HEK293 (cell line): ENCODE results near the gene CTH.

ENCODE experiments used
- ATF2 ChIP-seq: fragments of 450-650 bp; formaldehyde crosslinking; IDR thresholded peaks from 2 replicates; pipeline ENCODE4 v1.5.1; 2016; ENCODE audit warnings: missing biosample characterization, missing genetic modification characterization, low read depth
- CTCF ChIP-seq: fragments of 450-650 bp; formaldehyde crosslinking; IDR thresholded peaks from 2 replicates; pipeline ENCODE4 v1.5.1; 2016; ENCODE audit warnings: missing biosample characterization, missing genetic modification characterization
- KLF16 ChIP-seq: fragments of 450-650 bp; formaldehyde crosslinking; IDR thresholded peaks from 2 replicates; pipeline ENCODE4 v1.5.1; 2017; ENCODE audit warnings: missing biosample characterization, missing genetic modification characterization
- KLF9 ChIP-seq: fragments of 450-650 bp; formaldehyde crosslinking; IDR thresholded peaks from 2 replicates; pipeline ENCODE4 v1.5.1; 2016; ENCODE audit warnings: missing biosample characterization, missing genetic modification characterization, low read depth
- ZNF202 ChIP-seq: fragments of 450-650 bp; formaldehyde crosslinking; IDR thresholded peaks from 2 replicates; pipeline ENCODE4 v1.5.1; 2016; ENCODE audit warnings: missing biosample characterization, missing genetic modification characterization, borderline replicate concordance
- ZNF639 ChIP-seq: fragments of 450-650 bp; formaldehyde crosslinking; IDR thresholded peaks from 2 replicates; pipeline ENCODE4 v1.5.1; 2016; ENCODE audit warnings: missing biosample characterization, missing genetic modification characterization
- ZNF776 ChIP-seq: fragments of 450-650 bp; formaldehyde crosslinking; IDR thresholded peaks from 2 replicates; pipeline ENCODE4 v1.5.0; 2017; ENCODE audit warnings: missing biosample characterization, missing genetic modification characterization, borderline replicate concordance

- TF ChIP-seq CTCF (tag by site-specific recombination) (no peak), ZNF202 (tag by site-specific recombination) (no peak), KLF16 (no peak), KLF9 (tag by site-specific recombination) (no peak), ZNF639 (tag by site-specific recombination) (no peak), ATF2 (tag by site-specific recombination) (no peak), ZNF776 (tag by site-specific recombination) (no peak)
These were observed 4.8 kb downstream of the CTH start for GRCh38 chr1:70415882-70416281.
